GM18873 (cell line): ENCODE measurements around the gene IDE.
A peak's percentile ranks its signal among the peaks of the same experiment; 100 is the strongest.
"Not testable (repeated sequence)": the region's sequence is repeated elsewhere in the genome, so short reads cannot be mapped to it uniquely, and the experiment has no call there.

Source experiments
- ATAC-seq: cut with Tn5 transposase; IDR thresholded peaks from one replicate; pipeline ENCODE4 v1.9.1; 2021; ENCODE audit warnings: mild to moderate bottlenecking, moderate library complexity, moderate number of reproducible peaks; ENCODE audit not compliant: unreplicated experiment, low FRiP score

IDE gene

DNA sequence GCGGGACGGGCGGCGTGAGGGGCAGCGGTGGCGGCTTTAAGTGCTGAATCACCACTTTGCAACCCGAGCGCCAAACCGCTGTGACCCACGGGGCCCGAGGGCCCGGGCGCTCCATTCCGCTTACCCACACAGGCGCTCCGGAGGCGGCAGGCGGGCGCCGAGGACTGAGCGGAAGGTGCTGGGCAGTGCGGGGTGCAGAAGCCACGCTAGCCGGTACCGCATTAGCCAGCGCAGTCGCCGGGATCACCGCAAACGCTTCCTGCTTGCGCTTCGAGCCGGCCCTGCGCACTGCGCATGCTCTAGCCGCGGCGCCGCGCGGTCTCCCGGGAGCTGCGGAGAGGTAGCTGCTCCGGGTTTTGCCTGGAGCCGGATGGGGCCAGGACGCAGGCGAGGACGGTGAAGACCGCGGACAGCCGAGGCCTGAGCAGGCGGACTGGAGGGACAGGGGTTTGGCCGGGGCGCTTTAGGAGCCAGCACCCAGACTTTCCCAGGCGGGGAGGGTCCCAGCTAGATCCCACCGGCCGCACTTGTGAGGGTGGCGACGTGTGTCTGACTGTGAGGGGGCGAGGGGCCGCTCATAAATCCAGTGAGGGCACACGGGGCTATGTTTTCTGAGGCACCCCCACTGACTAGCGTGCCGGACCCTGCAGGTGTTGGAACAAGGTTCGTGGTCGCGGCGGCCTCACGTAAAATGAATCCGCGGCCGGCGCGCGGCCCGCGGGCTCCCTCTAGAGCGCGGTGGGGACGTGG lies at the start of gene IDE:
IDE (minus strand) TSS at position 296 of the 750 bp plus-strand sequence; CDS start at position 222, 74 bp downstream.
- ATAC-seq, result peak; percentile 52

- ATAC-seq, result no peak
These were observed 45.5 kb upstream of the IDE start for GRCh38 chr10:92619368-92619767.

- ATAC-seq, result no peak
These were observed 41.6 kb upstream of the IDE start for GRCh38 chr10:92615515-92615914.

DNA sequence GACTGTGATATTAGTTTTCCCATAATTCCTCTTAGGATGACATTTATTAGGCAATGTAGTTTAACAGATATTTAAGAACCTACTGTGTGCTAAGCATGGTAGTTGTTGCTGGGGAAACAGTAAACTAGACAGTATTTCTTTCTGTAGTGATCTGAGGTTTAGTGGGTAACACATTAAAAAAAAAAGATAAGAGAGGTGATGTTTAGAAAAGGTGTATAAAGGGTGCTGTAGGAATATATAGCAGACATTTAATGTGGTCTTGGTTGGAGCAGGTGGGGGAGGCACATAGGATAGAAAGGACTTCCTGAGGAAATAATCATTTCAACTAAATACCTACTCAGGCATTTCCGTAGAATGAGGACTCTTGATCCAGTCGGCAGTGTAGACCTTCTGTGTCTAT lies 30.9 kb upstream of the IDE start:
- no peak for ATAC-seq

GRCh38 chr10:92598321-92598720 lies 24.4 kb upstream of the IDE start:
- no peak for ATAC-seq

- ATAC-seq, result no peak
These were observed 21.6 kb upstream of the IDE start for GRCh38 chr10:92595505-92595904.

- no peak for ATAC-seq
These were observed 20.0 kb upstream of the IDE start for GRCh38 chr10:92593619-92594588.

- ATAC-seq, result peak; percentile 71
These were observed 19.1 kb upstream of the IDE start, which contains the start of gene KIF11 for GRCh38 chr10:92592761-92593618. Gene KIF11, plus strand, starts transcription at chr10:92593130. Its CDS starts 246 bp downstream, at chr10:92593376.

DNA sequence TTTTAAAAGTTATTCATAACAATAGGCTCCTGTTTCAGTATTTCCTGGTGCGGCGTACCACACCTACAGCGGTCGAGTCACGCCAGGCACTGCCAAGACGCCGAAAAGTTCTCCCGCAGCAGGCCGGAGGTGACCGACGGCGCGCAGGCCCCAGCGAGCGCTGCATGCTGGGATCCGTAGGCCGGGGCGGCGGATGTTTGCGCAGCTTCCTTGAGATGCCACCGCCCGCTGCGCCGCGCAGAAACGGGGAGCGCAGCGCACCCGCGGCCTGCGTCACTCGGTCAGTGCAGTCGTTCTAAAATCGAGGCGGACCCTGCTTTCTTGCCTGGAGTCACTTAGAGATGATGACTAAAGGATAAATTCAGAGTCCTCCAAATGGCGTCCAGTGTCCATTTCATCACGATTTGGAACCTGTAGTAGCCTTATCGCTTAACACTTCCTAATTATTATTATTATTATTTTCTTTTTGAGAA lies 17.7 kb upstream of the IDE start:
- ATAC-seq, result peak; percentile 61

GRCh38 chr10:92590623-92591549 lies 17.0 kb upstream of the IDE start:
- ATAC-seq, result peak; percentile 6

DNA sequence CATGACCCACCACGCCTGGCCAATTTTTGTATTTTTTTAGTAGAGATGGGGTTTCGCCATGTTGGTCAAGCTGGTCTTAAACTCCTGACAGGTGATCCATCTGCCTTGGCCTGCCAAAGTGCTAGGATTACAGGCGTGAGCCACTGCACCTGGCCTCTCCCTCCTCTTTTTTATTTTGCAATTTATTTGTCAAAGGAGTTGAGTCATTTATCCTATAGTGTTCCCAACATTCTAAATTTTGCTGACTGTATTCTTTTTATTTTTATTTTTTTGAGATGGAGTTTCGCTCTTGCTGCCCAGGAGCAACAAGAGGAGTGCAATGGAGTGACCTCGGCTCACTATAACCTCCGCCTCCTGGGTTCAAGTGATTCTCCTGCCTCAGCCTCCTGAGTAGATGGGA lies 8.5 kb upstream of the IDE start:
- not testable (repeated sequence) for ATAC-seq

- no peak for ATAC-seq
These were observed 2.1 kb upstream of the IDE start for GRCh38 chr10:92575961-92576360.

DNA sequence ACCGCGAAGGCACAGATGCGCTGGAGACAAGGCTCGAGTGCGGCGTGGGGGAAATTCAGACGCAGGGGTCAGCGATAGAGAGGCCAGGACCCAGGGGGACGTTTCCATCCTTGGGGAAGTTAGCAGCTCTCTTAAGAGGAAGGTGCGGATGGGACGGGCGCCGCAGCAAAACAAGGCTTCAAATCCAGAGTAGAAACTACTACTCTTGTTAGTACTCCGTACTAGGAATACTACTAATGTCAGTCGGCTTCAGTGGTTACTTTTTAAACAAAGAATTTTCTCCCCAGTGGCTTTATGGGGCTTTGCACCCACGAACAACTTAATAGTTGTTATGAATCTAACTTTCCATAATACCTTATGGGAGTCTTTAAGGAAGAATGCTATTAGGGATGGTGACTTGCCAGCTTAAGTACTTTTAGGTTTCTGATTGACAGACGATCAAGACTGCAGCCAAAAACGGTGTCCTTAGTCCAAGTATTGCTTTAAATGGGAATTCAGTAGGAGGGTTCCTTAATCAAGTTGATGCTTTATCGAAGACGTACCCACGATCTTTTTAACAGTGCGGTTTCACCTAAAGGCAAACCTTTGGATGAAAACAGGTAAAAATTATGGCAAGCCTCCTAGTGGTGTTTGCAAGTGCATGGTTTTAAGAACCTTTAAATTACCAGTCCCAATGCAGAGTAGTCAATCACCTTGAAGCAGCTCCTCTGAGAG lies 812 bp upstream of the IDE start:
- ATAC-seq, result peak; percentile 48

GRCh38 chr10:92573091-92573797 lies 649 bp downstream of the IDE start:
- no peak for ATAC-seq

DNA sequence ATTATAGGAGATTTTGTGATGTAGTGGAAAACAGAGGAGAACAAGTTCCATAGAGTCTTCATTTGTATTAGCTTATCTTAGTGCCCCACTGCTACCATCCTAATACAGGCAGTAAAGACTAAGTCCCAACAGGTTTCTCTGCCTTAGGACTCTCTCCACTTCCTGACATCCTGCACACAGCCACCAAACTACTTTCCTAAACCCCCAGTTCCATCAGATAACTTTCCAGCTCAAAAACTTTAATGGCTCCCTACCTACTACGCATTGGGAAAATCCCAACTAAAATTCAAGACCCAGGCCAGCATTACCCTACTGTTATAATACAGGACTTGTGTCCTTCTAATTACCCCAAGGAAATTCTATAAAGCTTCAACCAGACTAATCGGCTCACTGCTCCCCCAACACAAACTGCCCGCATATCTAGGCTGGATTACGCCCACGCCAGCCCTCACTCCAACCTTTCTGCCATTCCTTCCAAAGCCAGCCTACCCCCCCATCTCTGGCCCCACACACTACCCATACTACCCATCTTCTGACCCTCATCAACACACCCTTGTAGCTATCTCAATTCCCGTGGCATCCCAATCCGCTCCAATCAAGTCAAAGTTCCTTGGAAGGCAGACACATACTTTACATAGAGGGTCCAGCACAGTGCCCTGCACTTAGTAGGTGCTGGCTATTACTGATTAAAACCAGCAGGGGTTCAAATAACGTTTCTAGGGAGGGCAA lies 1.4 kb downstream of the IDE start:
- ATAC-seq, result no peak

DNA sequence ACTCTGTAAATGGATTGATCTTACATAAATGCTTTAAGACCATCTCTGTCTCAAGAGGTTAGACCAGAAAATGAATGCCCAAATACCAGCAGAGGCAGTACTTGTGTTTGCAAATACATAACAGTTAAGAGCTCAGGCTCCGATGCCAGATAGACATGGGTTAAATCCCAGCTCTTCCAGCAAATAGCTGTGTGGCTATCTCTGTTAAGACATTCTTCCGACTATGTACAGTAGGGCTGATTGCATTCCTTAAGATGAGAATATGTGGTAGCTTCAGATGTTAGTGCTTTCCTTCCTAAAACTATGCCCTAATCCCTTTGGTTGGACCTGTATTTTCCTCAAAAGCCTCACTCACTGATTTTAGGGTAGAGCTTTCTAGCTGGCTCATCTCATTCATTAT lies 2.2 kb downstream of the IDE start:
- ATAC-seq, result no peak

- not testable (repeated sequence) for ATAC-seq
These were observed 4.2 kb downstream of the IDE start for GRCh38 chr10:92569663-92570062.
